GM19468 (cell line): ENCODE data around the gene SCN2B.

Experiments used
- ATAC-seq: cut with Tn5 transposase; IDR thresholded peaks from one replicate; pipeline ENCODE4 v1.9.1; 2021; ENCODE audit warnings: mild to moderate bottlenecking, moderate library complexity, moderate number of reproducible peaks; ENCODE audit not compliant: unreplicated experiment; ENCODE audit errors: extremely low read depth

SCN2B gene

DNA sequence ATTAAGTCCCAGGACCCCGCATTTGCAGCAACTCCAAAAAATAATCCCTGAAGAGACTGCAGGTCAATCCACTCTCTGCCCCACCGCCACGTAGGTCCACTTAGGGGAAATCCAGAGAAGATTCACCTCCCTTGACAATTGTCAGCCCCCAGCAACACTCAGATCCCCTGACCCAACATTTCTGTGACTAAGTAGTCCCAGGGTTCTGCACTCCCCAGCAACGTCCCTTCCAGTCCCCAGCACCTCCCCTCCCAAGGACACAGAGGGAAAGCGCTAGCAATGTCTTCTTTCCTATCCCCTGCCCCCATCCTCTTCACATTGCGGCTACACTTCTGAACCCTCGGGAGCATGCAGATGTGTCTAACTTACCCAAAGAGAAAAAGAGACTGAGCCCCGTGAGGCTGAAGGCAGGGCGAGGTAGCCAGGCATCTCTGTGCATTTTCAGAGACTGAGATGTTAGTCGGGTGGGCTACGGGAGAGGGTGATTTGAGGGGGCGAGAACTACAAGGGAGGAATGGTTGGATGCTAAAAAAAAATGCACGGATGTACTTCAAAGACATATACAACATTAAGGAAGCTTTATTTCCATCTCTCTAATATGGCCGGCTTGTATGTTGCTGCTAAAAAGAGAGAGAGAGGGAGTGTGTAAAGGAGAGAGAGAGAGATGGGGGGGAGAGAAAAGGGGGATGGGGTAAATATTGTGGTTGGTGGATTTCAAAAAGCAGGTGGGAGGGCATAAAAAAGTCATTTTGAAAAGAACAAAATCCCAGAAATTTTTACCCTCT, at the start of gene SCN2B:
TSS of gene SCN2B (minus strand) at position 647 of the 785 bp plus-strand sequence. CDS start at position 439, 208 bp downstream.
- no peak for ATAC-seq

- no peak for ATAC-seq
These were observed 48.2 kb upstream of the SCN2B start, which contains the start of gene JAML for GRCh38 chr11:118224511-118225188. JAML (minus strand) TSS chr11:118225011; CDS start chr11:118214866, 10,145 bp downstream.

- ATAC-seq, result no peak
These were observed 47.6 kb upstream of the SCN2B start for GRCh38 chr11:118223992-118224391.

DNA sequence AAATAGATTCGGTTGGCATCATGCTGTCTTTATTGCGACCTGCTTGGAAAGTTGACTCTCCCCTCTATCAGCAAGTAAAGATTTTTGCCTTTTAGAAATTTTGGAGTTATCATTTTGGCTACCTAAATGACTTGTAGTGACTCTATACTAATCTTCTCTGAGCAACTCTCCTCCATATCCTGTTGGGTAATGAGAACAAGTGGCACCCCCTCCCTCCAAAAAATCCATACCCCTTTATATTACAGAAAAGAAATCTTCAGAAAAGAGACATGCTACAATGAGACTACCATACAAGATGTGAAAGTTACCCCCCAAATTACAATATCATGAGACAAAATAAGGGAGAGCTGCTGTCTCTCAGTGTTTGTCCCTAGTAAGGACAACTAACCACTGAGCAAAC, 47.1 kb upstream of the SCN2B start:
- no peak for ATAC-seq

GRCh38 chr11:118222437-118222836, 46.0 kb upstream of the SCN2B start:
- no peak for ATAC-seq

- no peak for ATAC-seq
These were observed 45.0 kb upstream of the SCN2B start for GRCh38 chr11:118221419-118221818.

GRCh38 chr11:118219732-118220131, 43.3 kb upstream of the SCN2B start:
- ATAC-seq, result no peak

DNA sequence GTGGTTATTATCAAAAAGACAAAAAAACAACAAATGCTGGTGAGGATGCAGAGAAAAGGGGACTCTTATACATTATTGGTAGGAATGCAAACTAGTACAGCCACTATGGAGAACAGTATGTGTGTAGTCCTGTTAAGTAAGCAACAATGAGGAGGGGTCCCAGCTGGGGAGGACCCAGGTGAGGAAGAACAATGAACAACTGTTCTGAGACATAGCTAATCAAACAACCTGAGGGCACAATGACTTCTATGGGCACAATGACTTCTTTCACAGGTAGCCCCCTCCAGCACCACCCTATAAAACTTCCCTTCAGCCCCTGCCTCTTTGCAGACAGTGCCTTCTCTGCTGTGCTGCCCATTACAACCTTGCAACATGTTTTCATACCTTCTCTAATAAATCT, 42.8 kb upstream of the SCN2B start:
- no peak for ATAC-seq

- no peak for ATAC-seq
These were observed 41.1 kb upstream of the SCN2B start for GRCh38 chr11:118217575-118217974.

DNA sequence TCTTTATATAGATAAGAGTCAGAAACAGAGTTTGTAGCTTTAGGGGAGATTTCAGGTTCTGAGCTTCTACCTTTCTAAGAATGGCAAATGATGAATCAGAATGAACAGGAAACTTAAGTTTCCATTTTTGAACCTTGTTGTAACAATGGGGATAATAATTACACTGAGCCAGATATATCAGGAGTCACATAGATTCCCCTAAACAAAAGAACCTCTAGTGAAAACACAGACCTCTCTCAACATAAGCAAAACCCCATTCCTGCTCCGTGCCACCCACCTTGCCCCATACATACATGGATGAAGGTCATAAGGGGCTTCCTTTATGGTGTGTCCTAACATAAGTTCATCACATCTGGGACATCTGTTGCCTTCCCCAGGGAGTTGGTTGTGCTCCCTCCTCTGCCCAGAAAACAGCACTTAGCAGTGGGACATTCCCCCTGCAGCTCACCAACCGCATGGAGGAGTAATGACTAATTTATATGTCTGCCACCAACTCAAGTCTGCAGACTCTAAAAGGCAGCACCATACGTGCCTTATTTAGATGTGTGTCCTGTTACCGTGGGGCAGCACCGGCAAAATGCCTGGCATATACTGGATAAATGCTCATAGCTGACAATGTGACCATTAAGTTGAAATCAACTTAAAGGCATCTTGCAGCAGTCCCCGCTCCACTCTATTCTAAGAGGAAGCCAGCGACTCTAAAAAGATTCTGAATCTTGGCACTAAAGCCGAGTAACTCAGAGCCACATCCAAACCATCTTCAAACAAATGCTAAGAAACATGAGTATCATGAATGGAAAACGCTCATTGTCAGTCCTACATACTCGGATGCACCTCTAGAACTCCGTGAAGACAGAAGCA, 40.4 kb upstream of the SCN2B start:
- ATAC-seq, result no peak

DNA sequence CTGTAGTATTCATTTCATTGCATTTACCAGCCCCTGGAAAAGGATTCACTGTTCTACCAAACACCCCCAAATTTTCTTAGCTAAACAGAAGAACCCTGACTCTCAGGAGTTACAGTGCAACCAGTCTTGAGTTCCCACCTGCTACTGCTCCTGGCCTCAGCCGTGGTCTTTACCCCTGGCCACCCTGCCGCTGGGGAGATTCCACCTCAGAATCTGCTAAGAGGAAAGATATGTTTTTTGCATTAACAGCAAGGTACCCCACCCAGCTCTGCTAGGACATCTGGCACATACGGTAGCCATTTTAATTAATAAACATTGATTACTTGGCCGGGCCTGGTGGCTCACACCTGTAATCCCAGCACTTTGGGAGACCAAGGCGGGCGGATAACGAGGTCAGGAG, 39.3 kb upstream of the SCN2B start:
- no peak for ATAC-seq

GRCh38 chr11:118215262-118215661, 38.8 kb upstream of the SCN2B start:
- ATAC-seq, result no peak

DNA sequence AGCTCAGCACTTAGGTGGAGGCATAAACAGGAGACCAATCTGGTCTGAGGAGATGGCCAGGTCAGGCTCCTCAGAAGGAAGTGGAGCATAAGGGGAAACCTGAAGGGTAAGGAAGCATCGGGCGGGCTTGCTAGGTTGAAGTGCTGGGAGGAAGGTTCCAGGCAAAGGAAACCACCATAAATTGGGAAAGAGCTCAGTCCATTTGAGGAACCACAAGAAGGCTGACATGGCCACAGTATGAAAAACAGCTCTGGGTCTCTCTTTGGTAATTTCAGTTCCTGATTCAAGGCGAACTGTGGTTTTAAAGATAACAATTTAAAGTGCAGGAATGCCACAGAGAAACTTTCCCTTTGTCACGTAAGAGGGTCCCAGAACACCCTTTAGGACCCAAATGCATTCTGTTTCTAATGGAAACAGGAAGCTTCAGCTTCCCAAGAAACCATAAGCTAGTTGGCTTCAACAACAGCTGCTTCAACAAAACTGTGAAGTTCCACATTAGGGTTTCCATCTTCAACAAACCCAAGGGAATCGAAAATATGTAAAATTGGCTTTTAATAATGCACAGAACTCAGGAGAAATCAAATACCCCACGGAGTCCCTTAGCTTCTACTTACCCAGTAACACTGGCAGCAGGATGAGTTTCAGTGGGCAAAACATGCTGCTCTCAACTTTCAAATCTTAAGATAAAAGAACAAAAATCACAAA, 37.9 kb upstream of the SCN2B start:
- ATAC-seq, result no peak

GRCh38 chr11:118213781-118214180, 37.3 kb upstream of the SCN2B start:
- ATAC-seq, result no peak

DNA sequence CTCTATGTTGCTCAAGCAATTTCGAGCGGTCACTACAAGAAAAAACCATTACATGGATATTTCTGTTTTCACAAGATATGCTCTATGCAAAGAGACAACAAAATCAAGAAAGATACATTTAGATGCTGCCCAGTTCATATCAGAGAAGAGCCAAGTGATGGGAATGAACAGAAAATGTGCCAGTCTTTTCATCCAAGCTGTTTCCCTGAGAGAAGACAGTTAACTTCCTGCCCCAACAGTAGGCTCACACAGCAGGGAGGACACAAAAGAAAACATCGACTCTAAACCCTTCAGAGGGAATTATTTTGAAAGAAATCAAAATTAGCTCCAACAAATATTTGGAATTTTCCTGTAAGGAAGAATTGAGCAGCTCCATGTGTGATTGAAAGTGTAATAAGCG, 36.8 kb upstream of the SCN2B start:
- no peak for ATAC-seq

DNA sequence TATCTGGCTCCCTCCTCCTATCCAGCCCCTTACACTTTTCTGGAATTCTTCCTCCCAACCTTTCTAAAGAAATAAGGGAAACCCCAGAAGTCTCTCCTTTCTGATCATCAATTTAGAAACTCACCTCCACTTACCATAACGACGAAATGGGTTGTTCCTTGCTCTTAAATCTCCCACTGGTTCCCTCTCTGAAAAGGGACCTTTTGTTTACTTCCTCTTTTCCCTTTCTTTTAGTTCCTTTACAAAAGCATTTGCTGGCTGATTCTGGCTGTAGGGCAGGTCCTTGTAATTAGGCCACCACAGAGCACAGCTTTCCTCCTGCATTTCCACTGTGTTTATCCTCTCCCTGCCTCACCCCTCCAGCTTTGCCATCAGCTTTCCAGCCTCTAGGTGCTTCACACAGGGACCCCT, 36.3 kb upstream of the SCN2B start:
- ATAC-seq, result no peak

- ATAC-seq, result no peak
These were observed 35.8 kb upstream of the SCN2B start for GRCh38 chr11:118212131-118212725.

- no peak for ATAC-seq
These were observed 34.6 kb upstream of the SCN2B start for GRCh38 chr11:118211006-118211405.

GRCh38 chr11:118210323-118210722, 33.9 kb upstream of the SCN2B start:
- ATAC-seq, result no peak

- ATAC-seq, result no peak
These were observed 32.6 kb upstream of the SCN2B start for GRCh38 chr11:118209033-118209432.
